ENCODE results near the gene TGM2. TPM values are rescaled to one million over a fixed set of nuclear protein-coding genes. Genes with fewer than 3 reads are reported as not detected.

Gene TGM2
- total and polyA plus RNA-seq, 12 donors, result 13.4 to 262 (median 98.3) TPM

GRCh38 chr20:38198238-38198861 lies 33.3 kb upstream of the TGM2 start:
- peaks cover 0 to 8% of the 10 kb centered on the region in 2 donors for H3K4me1 ChIP-seq (replicated peaks in 1 of 2)
- 75 to 94% (median 89%) methylated on average over 6 to 8 of the region's 8 CpGs for WGBS, 4 donors
- no peak for TF ChIP-seq CTCF (IDR thresholded peaks at IDR 0.05)
- TF ChIP-seq POLR2A (IDR thresholded peaks at IDR 0.05), result no peak
- no peak overlapping the region for H3K27ac ChIP-seq
- H3K27me3 ChIP-seq, result no peaks in the 10 kb centered on the region
- H3K36me3 ChIP-seq (replicated peaks in 1 of 2), result no peaks in the 10 kb centered on the region
- H3K4me3 ChIP-seq, result no peak overlapping the region
- DNase-seq, result peak in 1 of 7 donors; percentile 39
- intact Hi-C loops (cut with DNase I), result no loop called here
- no peaks in the 10 kb centered on the region for H3K9me3 ChIP-seq (replicated peaks in 1 of 3)

GRCh38 chr20:38197619-38198018 lies 32.5 kb upstream of the TGM2 start:
- Histone ChIP-seq H3K4me3 (no peak overlapping the region), H3K36me3 (replicated peaks in 1 of 2) (no peaks in the 10 kb centered on the region), H3K9me3 (replicated peaks in 1 of 3) (no peaks in the 10 kb centered on the region), H3K4me1 (replicated peaks in 1 of 2) (peaks cover 0 to 8% of the 10 kb centered on the region in 2 donors), H3K27ac (no peak overlapping the region), H3K27me3 (no peaks in the 10 kb centered on the region)
- no peak for TF ChIP-seq CTCF (IDR thresholded peaks at IDR 0.05)
- TF ChIP-seq POLR2A (IDR thresholded peaks at IDR 0.05), result no peak
- intact Hi-C loops (cut with DNase I), result no loop called here
- peak in 1 of 7 donors; percentile 30 for DNase-seq
- 86 to 95% (median 93%) methylated on average over 1 of the region's 1 CpG for WGBS, 4 donors

- no peaks in the 10 kb centered on the region for H3K9me3 ChIP-seq (replicated peaks in 1 of 3)
- H3K36me3 ChIP-seq (replicated peaks in 1 of 2), result no peaks in the 10 kb centered on the region
- intact Hi-C loops (cut with DNase I), result no loop called here
- no peaks in the 10 kb centered on the region for H3K27me3 ChIP-seq
- H3K27ac ChIP-seq, result no peak overlapping the region
- TF ChIP-seq CTCF (IDR thresholded peaks at IDR 0.05) (no peak), POLR2A (IDR thresholded peaks at IDR 0.05) (no peak)
- 78 to 87% (median 84%) methylated on average over 5 of the region's 5 CpGs for WGBS, 4 donors
- no peak overlapping the region for H3K4me3 ChIP-seq
- peak in 1 of 7 donors; percentile 45 for DNase-seq
- peaks cover 0 to 8% of the 10 kb centered on the region in 2 donors for H3K4me1 ChIP-seq (replicated peaks in 1 of 2)
Observed at GRCh38 chr20:38197217-38197616, 32.1 kb upstream of the TGM2 start.

- 45 to 62% (median 54%) methylated on average over 5 of the region's 5 CpGs for WGBS, 4 donors
Observed at GRCh38 chr20:38196592-38196991, 31.5 kb upstream of the TGM2 start.

More at GRCh38 chr20:38196592-38196991, 31.5 kb upstream of the TGM2 start:
- Histone ChIP-seq H3K36me3 (replicated peaks in 1 of 2) (no peaks in the 10 kb centered on the region), H3K27ac (peak overlapping the region in 2 of 5 donors; percentile 59 to 73), H3K4me1 (replicated peaks in 1 of 2) (peaks cover 0 to 8% of the 10 kb centered on the region in 2 donors), H3K4me3 (no peak overlapping the region), H3K9me3 (replicated peaks in 1 of 3) (no peaks in the 10 kb centered on the region), H3K27me3 (no peaks in the 10 kb centered on the region)
- no peak for TF ChIP-seq CTCF (IDR thresholded peaks at IDR 0.05)
- no peak for TF ChIP-seq POLR2A (IDR thresholded peaks at IDR 0.05)
- peak in 6 of 7 donors; percentile 41 to 80 (median 62) for DNase-seq
- intact Hi-C loops (cut with DNase I), result no loop called here
